RWPE2 (cell line): Measurements from ENCODE around the gene TLR6.

Experiments used
- ATAC-seq: fragments of 200-7000 bp; cut with Tn5 transposase; 3 replicates; pipeline ENCODE4 v1.9.1; 2021; ENCODE audit warnings: low read depth
- DNase-seq: peaks from one replicate; pipeline ENCODE4 v3.0.0-alpha.2; 2020; ENCODE audit warnings: low spot score
- H3K27ac ChIP-seq: fragments of 450-650 bp; 2 replicates; pipeline ENCODE4 v1.5.1; 2017; ENCODE audit warnings: mild to moderate bottlenecking; ENCODE audit not compliant: poor library complexity, severe bottlenecking
- H3K27me3 ChIP-seq: fragments of 250-450 bp; sonication (Bioruptor Pico); 2 replicates; pipeline ENCODE4 v1.5.1; 2021; ENCODE audit warnings: mild to moderate bottlenecking, moderate library complexity; ENCODE audit not compliant: insufficient read depth, poor library complexity, severe bottlenecking
- H3K36me3 ChIP-seq: fragments of 250-450 bp; sonication (Bioruptor Pico); 2 replicates; pipeline ENCODE4 v1.5.1; 2020; ENCODE audit warnings: low read depth, mild to moderate bottlenecking, moderate library complexity
- H3K4me1 ChIP-seq: fragments of 250-450 bp; sonication (Bioruptor Pico); 2 replicates; pipeline ENCODE4 v1.5.1; 2021; ENCODE audit warnings: mild to moderate bottlenecking, moderate library complexity; ENCODE audit not compliant: insufficient read depth, poor library complexity, severe bottlenecking
- H3K4me3 ChIP-seq: fragments of 250-450 bp; sonication (Bioruptor Pico); 2 replicates; pipeline ENCODE4 v1.5.1; 2021; ENCODE audit warnings: mild to moderate bottlenecking, moderate library complexity; ENCODE audit not compliant: severe bottlenecking
- H3K9me3 ChIP-seq: fragments of 250-450 bp; sonication (Bioruptor Pico); 2 replicates; pipeline ENCODE4 v1.5.1; 2021; ENCODE audit warnings: mild to moderate bottlenecking, moderate library complexity; ENCODE audit not compliant: severe bottlenecking
- CTCF ChIP-seq: fragments of 450-650 bp; IDR thresholded peaks from one replicate; pipeline ENCODE4 v1.5.1; 2017; ENCODE audit warnings: mild to moderate bottlenecking, moderate library complexity; ENCODE audit not compliant: poor library complexity, severe bottlenecking

Gene TLR6

GRCh38 chr4:38774181-38774955, 82.2 kb downstream of the TLR6 start:
- Histone ChIP-seq H3K36me3 (no peaks in the 10 kb centered on the region), H3K4me3 (no peak overlapping the region), H3K9me3 (no peaks in the 10 kb centered on the region), H3K27me3 (no peaks in the 10 kb centered on the region), H3K27ac (no peak overlapping the region), H3K4me1 (no peaks in the 10 kb centered on the region)
- ATAC-seq = no peak
- DNase-seq = no peak
- TF ChIP-seq CTCF = no peak
